Activated naive CD4-positive, alpha-beta T cell treated with anti-CD3 and anti-CD28 coated beads for 36 hours (primary cell): ENCODE measurements around the gene CD226. TPM values are rescaled to one million over a fixed set of nuclear protein-coding genes. Genes with fewer than 3 reads are reported as not detected.

Experiments used
- CTCF ChIA-PET: fragments of 350-600 bp; sonication (Branson Sonifier 250); formaldehyde crosslinking; loops from one replicate; lab custom pipeline; 2021; ENCODE audit warnings: antibody characterized with exemption; lab: Charles Lee
- DNase-seq: peaks from one replicate; pipeline ENCODE4 v3.0.0-alpha.2; 2020
- H3K27ac Mint-ChIP-seq: one replicate; pipeline ENCODE4 v1.8.0; 2021; ENCODE audit warnings: mild to moderate bottlenecking, mixed read lengths
- H3K27me3 Mint-ChIP-seq: one replicate; pipeline ENCODE4 v1.8.0; 2021; ENCODE audit warnings: low read depth, mixed read lengths
- H3K36me3 Mint-ChIP-seq: one replicate; pipeline ENCODE4 v1.8.0; 2021; ENCODE audit warnings: low read depth, mixed read lengths
- H3K4me1 Mint-ChIP-seq: one replicate; pipeline ENCODE4 v1.8.0; 2021; ENCODE audit warnings: low read depth, mixed read lengths
- H3K4me3 Mint-ChIP-seq: one replicate; pipeline ENCODE4 v1.8.0; 2021; ENCODE audit warnings: mild to moderate bottlenecking, moderate library complexity, mixed read lengths
- H3K9me3 Mint-ChIP-seq: one replicate; pipeline ENCODE4 v1.8.0; 2021; ENCODE audit warnings: mixed read lengths
- intact Hi-C: fragments of 100-400 bp; cut with micrococcal nuclease; formaldehyde crosslinking; loops from one replicate; pipeline ENCODE4 v1.15.1; 2023
- total RNA-seq, 2 experiments: library from RNA; stranded (reverse); gene quantifications; one replicate each; pipeline ENCODE4 v1.2.3, GENCODE V29; 2021

CD226 gene
- total RNA-seq, 2 experiments from 2014 or later = 19.4 to 19.9 TPM

DNA sequence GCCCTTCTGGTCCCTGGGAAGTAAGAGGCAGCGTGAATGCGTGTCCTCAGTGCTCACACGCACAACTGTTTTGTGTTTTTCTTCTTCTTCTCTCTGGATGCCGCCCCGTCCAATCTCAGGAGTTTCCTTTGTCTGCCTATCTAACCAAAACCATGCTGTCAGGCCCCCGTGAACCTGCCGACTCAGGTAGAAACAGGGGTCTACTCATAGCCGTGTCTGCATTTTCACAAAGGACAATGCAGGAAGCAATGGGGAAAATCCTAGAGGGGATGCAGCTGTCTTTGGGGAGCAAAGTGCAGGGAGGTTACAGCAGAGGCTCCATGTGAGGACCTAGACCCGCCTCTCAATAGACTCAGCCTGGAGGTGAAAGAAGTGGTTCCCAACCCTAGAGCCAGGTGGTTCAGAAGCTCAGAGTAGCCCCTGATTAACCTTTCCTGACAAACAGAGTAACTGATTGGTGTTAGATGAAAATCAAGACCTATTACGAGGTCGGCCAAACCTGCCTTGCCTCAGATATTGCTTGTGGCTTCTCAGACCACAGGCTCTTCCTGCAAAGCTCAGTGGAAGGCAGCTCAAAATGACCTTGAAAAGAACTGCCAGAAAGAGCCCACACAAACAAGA is 49.3 kb downstream of the CD226 start:
- Mint-ChIP-seq H3K27ac (peak overlapping the region; percentile 92), H3K4me1 (peaks cover 61% of the 10 kb centered on the region), H3K9me3 (peaks cover 7% of the 10 kb centered on the region), H3K36me3 (peaks cover 57% of the 10 kb centered on the region), H3K27me3 (no peaks in the 10 kb centered on the region), H3K4me3 (peak overlapping the region; percentile 75)
- DNase-seq = peak; percentile 47
- CTCF ChIA-PET = interaction anchor here (1.4 to 2.6 kb wide), 4 partner anchors 13 to 46 kb away, joined by 3 to 19 read pairs (median 6); no protein-coding TSS in a partner anchor
- intact Hi-C loops = loop anchor here (5.0 to 10.0 kb wide), 3 partner anchors 166 to 1184 kb away; partner anchors contain the start of genes RTTN and TMX3

DNA sequence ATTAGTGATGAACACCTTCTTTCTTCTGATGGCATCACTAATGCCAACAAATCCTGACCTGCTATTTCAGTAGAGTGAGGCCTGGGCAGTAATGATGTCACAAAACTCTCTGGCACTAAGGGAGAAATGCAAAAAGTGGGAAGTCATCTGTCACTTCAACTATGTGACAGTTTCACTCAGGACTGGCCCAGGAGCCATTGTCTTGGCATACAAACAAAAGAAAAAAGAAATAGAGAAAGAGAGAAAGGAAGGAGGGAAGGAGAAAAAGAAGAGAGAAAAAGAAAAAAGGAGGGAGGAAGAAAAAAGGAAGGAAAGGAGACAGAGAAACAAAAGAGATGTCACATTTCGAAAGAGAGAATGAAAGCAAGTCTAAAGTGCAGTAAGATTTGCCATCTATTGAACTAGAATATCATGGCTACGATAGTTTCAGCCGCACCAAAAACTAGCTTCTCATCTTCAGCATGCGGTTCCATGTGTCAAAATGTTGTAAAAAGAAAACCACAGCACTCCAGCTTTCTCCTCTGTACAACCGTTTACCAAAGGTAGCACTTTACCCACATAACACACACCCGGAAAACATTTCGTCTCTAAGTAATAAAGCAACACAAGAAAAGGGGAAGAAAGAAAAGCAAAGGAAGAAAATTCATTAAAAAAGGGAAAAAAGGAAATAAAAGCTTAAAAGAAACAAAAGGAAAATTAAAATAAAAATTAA is 50.1 kb downstream of the CD226 start:
- intact Hi-C loops = loop anchor here (1.0 to 10.0 kb wide), 9 partner anchors 8 to 1183 kb away; partner anchors contain the start of genes RTTN and TMX3
- Mint-ChIP-seq H3K9me3 (peaks cover 7% of the 10 kb centered on the region), H3K27ac (peak overlapping the region; percentile 92), H3K27me3 (no peaks in the 10 kb centered on the region), H3K4me3 (peak overlapping the region; percentile 75), H3K36me3 (peaks cover 57% of the 10 kb centered on the region), H3K4me1 (peaks cover 63% of the 10 kb centered on the region)
- peak; percentile 72 for DNase-seq
- CTCF ChIA-PET = interaction anchor here (0.8 to 2.6 kb wide), 5 partner anchors 13 to 59 kb away, joined by 3 to 19 read pairs (median 5); no protein-coding TSS in a partner anchor

DNA sequence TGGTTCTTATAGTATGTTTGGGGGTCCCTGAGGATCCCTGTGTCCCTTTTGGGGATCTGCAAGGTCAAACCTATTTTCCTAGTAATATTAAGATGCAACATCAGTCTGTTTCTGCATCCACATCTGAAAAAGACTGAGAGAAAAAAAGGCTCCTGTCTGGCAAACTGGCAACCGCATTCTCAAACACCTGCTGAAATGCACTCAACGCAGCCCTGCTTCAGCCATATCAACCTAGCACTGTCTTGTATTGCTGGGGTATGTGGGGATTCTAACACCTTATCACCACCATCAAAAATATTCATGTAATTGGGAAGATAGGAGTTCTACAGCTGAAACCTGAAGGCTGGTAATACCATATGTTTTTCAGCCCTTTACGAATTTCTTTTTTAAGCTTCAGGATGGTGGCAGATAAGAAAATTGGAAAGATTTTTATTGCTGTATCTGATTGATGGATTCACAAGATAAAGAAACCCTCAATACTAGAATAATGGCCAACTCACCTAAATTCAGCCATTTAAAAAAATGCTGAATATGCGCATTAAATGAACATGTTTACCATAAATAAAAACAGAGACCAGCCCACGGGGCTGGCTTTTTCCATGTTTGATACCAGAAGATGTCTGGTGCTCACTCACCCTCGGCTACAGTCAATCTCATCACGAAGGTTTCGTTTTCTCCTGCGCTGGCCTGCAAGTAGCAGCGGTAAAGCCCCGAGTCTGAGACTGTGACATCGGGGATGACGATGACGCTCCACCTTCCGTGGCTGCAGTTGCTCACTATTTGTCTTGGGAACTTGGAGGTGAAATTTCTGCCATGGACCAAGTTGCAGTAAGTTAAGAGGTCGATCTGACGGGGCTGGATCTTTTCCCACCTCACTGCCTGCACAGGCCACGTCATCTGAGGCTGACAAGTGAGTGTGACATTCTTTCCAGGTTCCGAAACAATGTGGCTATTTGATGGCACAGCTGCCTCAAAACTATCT is 52.3 kb downstream of the CD226 start:
- DNase-seq = no peak
- CTCF ChIA-PET = no interaction called here
- Mint-ChIP-seq H3K4me3 (no peak overlapping the region), H3K27me3 (no peaks in the 10 kb centered on the region), H3K36me3 (peaks cover 56% of the 10 kb centered on the region), H3K4me1 (peaks cover 73% of the 10 kb centered on the region), H3K9me3 (peaks cover 11% of the 10 kb centered on the region), H3K27ac (no peak overlapping the region)
- intact Hi-C loops = loop anchor here (1.0 to 10.0 kb wide), 4 partner anchors 12 to 1181 kb away; partner anchors contain the start of genes RTTN and TMX3

DNA sequence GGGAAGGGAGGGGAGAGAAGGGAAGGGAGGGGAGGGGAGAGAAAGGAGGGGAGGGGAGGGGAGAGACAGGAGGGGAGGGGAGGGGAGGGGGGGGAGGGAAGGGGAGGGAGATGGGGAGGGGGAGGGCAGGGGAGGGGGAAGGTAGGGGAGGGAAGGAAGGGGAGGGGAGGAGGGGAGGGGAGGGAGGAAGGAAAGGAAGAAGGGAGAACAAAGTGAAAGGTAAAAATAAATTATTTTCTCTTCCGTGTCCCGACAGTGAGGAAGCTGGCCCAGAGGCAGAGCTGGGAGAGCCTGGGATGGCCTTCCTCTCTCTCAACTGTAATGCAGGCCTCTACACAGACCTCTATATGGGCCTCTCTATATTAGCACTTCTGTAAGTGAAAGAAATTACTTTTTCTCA is 53.2 kb downstream of the CD226 start:
- Mint-ChIP-seq H3K36me3 (peaks cover 49% of the 10 kb centered on the region), H3K4me1 (peaks cover 75% of the 10 kb centered on the region), H3K9me3 (peaks cover 5% of the 10 kb centered on the region), H3K27me3 (no peaks in the 10 kb centered on the region), H3K4me3 (no peak overlapping the region), H3K27ac (no peak overlapping the region)
- no peak for DNase-seq
- intact Hi-C loops = loop anchor here (10.0 kb wide), 2 partner anchors 310 to 1180 kb away; partner anchors contain the start of genes RTTN and TMX3
- CTCF ChIA-PET = no interaction called here

DNA sequence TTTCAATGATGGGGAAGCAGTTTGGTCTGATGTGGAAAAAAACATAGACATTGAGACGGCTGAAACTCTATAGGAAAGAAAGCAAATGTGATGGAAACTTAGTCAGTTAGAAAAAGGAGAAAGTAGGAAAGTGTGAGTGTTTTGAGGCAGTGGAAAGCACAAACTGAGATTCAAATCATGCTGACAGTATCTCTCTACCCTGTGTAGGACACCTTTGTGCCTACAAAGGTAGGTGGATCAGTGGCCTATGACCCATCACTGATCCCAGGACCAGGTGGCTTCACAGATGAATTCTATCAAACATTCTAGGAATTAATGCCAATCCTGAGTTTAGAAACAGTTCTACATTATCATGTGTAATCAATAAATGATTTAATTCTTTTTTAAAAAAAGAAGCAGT is 57.1 kb downstream of the CD226 start:
- CTCF ChIA-PET = no interaction called here
- Mint-ChIP-seq H3K36me3 (peaks cover 39% of the 10 kb centered on the region), H3K27ac (peak overlapping the region; percentile 50), H3K4me3 (no peak overlapping the region), H3K4me1 (peaks cover 62% of the 10 kb centered on the region), H3K9me3 (peaks cover 4% of the 10 kb centered on the region), H3K27me3 (no peaks in the 10 kb centered on the region)
- intact Hi-C loops = loop anchor here (10.0 kb wide), 2 partner anchors 314 to 1176 kb away; partner anchors contain the start of genes RTTN and TMX3
- no peak for DNase-seq

DNA sequence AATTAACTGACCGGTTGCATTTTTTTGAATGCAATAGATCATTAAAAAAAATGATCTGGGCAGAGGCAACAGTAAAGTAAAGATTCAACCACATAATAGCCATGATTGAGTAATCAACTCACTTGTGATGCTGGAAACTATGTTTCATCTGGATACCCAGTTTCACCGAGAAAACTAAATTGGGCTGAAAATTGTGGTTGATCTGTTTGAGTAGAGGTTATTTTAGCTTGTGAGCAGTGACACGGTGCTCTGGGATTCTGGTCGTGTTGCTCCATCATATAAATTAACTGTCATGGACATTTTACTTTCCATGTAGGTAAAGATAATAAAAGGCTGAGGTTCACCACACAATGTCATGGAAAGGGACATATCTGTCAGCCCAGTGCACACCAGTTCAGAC is 58.7 kb downstream of the CD226 start:
- Mint-ChIP-seq H3K27ac (peak overlapping the region; percentile 12), H3K4me1 (peaks cover 69% of the 10 kb centered on the region), H3K9me3 (peaks cover 4% of the 10 kb centered on the region), H3K36me3 (peaks cover 31% of the 10 kb centered on the region), H3K27me3 (no peaks in the 10 kb centered on the region), H3K4me3 (no peak overlapping the region)
- CTCF ChIA-PET = no interaction called here
- DNase-seq = peak; percentile 38
- intact Hi-C loops = loop anchor here (1.0 kb wide), 3 partner anchors 8 to 69 kb away; no protein-coding TSS in a partner anchor

DNA sequence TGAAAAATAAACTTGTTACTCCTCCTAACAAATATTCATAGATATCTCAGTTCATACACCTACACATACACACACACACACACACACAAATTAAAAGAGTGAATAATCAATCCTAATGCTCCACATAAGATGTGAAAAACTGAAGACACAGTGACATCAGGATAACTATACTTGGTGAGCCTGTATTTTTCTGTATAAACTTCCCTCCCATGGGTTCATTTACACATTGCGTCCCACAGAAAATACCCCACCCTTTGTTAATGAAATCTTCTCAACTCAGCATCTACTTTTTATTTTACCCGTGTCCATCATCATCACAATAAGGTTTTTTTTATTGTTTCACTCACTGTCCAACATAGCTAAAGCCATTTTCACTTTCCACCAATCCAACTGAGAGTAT is 60.4 kb downstream of the CD226 start:
- H3K4me3 Mint-ChIP-seq = no peak overlapping the region
- CTCF ChIA-PET = no interaction called here
- H3K27ac Mint-ChIP-seq = no peak overlapping the region

DNA sequence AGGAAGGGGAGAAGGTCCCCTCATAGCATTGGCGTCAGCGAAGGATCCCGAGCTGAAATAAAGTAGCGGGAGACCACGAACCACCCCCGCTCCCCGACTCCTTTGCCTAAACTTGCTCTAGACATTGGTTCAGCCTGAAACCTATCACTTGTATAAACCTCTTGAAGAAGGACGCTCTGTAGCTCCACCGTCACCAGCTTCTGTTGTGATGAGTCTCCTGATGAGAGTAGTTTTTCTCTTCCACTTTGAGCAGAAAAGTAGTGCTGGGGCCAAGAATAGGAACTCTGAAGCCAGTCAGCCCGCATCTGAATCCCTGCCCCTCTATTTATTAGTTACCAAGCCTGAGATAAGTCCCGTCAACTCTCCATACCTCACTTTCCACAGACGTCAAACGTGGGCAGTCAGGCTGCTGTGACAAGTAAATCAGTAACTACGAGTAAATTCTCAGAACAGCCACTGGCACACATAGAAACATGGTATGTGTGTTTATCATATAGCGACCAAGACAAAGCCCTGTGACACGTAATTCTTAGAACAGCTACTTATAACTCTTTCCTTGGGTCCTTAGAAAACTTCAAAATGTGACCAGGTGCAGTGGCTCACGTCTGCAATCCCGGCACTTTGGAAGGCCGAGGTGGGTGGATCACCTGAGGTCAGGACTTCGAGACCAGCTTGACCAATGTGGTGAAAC is 61.7 kb downstream of the CD226 start:
- peak; percentile 33 for DNase-seq
- H3K27me3 Mint-ChIP-seq = no peaks in the 10 kb centered on the region
- H3K27ac Mint-ChIP-seq = peak overlapping the region; percentile 86
- peaks cover 63% of the 10 kb centered on the region for H3K4me1 Mint-ChIP-seq
- H3K4me3 Mint-ChIP-seq = peak overlapping the region; percentile 48
- peaks cover 8% of the 10 kb centered on the region for H3K36me3 Mint-ChIP-seq
- CTCF ChIA-PET = no interaction called here
- H3K9me3 Mint-ChIP-seq = peaks cover 2% of the 10 kb centered on the region
- intact Hi-C loops = no loop called here

More for the DNA sequence above, 60.4 kb downstream of the CD226 start:
- Mint-ChIP-seq H3K27me3 (no peaks in the 10 kb centered on the region), H3K9me3 (peaks cover 4% of the 10 kb centered on the region), H3K36me3 (peaks cover 17% of the 10 kb centered on the region), H3K4me1 (peaks cover 70% of the 10 kb centered on the region)
- intact Hi-C loops = no loop called here
- no peak for DNase-seq

DNA sequence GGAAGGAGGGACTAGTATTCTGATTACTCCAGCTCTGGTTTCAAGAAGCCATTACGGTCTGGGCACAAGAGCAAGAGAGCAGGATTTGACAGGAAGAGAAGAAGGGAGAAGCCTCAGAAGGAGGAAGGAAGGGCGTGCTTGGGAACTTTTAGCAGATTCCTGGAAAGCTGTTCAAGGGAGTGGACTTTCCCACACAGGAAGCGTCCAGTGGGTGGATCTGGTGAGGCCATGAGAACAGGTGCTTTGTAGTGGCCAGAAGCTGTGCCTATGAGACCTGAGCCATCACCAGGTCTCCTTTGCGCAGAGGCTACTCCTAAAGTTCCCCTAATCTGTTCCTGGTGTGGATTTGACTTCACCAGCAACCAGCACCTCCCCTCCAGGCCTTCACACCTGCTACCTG is 62.3 kb downstream of the CD226 start:
- H3K27me3 Mint-ChIP-seq = no peaks in the 10 kb centered on the region
- H3K36me3 Mint-ChIP-seq = peaks cover 6% of the 10 kb centered on the region
- H3K4me1 Mint-ChIP-seq = peaks cover 56% of the 10 kb centered on the region
- CTCF ChIA-PET = no interaction called here
- intact Hi-C loops = no loop called here
- no peak for DNase-seq
- H3K27ac Mint-ChIP-seq = peak overlapping the region; percentile 86
- no peaks in the 10 kb centered on the region for H3K9me3 Mint-ChIP-seq
- no peak overlapping the region for H3K4me3 Mint-ChIP-seq

DNA sequence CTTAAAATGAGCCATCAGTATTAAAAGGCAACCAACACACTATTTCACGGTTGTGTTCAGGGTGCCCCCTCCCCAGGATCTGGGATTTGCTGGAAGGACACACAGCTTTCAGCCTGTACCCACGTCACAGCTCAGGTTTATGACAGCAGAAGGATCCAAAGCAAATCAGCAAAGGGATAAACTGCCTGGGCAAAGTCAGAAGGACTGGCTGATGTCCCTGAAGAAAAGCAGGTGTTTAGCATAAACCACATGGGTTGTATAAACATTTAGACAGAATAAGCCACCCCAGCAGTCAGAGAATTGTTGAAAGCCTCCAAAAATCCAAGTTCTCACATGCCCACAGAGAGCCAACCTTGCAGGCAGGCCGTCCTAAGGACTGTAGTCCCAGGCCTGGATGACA is 63.9 kb downstream of the CD226 start:
- no peak overlapping the region for H3K4me3 Mint-ChIP-seq
- CTCF ChIA-PET = interaction anchor here (1.2 kb wide), 2 partner anchors 52 to 202 kb away, joined by 3 read pairs; no protein-coding TSS in a partner anchor

More for the DNA sequence above, 63.9 kb downstream of the CD226 start:
- Mint-ChIP-seq H3K9me3 (peaks cover 1% of the 10 kb centered on the region), H3K27ac (no peak overlapping the region), H3K36me3 (peaks cover 15% of the 10 kb centered on the region), H3K4me1 (peaks cover 42% of the 10 kb centered on the region), H3K27me3 (no peaks in the 10 kb centered on the region)
- intact Hi-C loops = loop anchor here (1.0 kb wide), 1 partner anchor 13 kb away; no protein-coding TSS in a partner anchor
- DNase-seq = no peak
